ENCODE results near the gene ESR1. TPM values are rescaled to one million over a fixed set of nuclear protein-coding genes. Genes with fewer than 3 reads are reported as not detected.
A peak's percentile ranks its signal among the peaks of the same experiment; 100 is the strongest.

ESR1 gene
- total RNA-seq, 1 experiment from 2014 or later, result not detected

- H3K4me1 Mint-ChIP-seq, result peaks cover 4 to 7% of the 10 kb centered on the region in 2 experiments; a peak in 3 of 4 replicates
- WGBS (ENCODE audit: extremely low coverage, insufficient read length, low lambda C conversion rate), result no CpG with 5 or more reads among the region's 6 CpGs
- Histone ChIP-seq H4K5ac (ENCODE audit: insufficient read length, low read depth, low read length) (no peak overlapping the region), H3T11ph (ENCODE audit: low read length) (no peak overlapping the region), H2AK5ac (ENCODE audit: insufficient read length, low read length) (no peak overlapping the region), H3K9me3 (ENCODE audit: control insufficient read depth, low read depth, low read length) (no peaks in the 10 kb centered on the region), H3K23ac (ENCODE audit: insufficient read length, low read depth, low read length) (no peak overlapping the region), H3K9ac (ENCODE audit: extremely low read depth, insufficient read length, low read length) (no peak overlapping the region), H2BK15ac (ENCODE audit: low read depth, low read length) (no peak overlapping the region), H3K23me2 (ENCODE audit: insufficient read length, low read depth, low read length, poor library complexity, severe bottlenecking) (no peaks in the 10 kb centered on the region), H3K79me2 (ENCODE audit: insufficient read depth, low read length) (no peaks in the 10 kb centered on the region), H3K18ac (ENCODE audit: insufficient read length, low read depth, low read length) (no peak overlapping the region), H2BK120ac (ENCODE audit: low read depth, low read length, poor library complexity, severe bottlenecking) (no peak overlapping the region), H4K91ac (ENCODE audit: insufficient read length, low read depth, low read length) (no peak overlapping the region), H3K27me3 (ENCODE audit: insufficient read depth, low read length) (no peaks in the 10 kb centered on the region), H4K20me1 (ENCODE audit: control insufficient read depth, insufficient read depth, insufficient read length) (no peaks in the 10 kb centered on the region), H4K8ac (replicated peaks; ENCODE audit: insufficient read length, low read depth, low read length) (no peak overlapping the region), H3K4me2 (ENCODE audit: insufficient read depth, insufficient read length, low read length) (no peak overlapping the region), H2BK20ac (ENCODE audit: low read depth, low read length, poor library complexity, severe bottlenecking) (no peak overlapping the region), H2BK5ac (ENCODE audit: insufficient read length, low read length) (no peak overlapping the region), H2AFZ (ENCODE audit: low read length) (no peak overlapping the region), H3K14ac (ENCODE audit: insufficient read depth, low read length) (no peak overlapping the region), H2BK12ac (ENCODE audit: insufficient read length, low read depth, low read length) (no peak overlapping the region), H3K4ac (ENCODE audit: low read depth, low read length) (no peak overlapping the region), H3K4me1 (ENCODE audit: insufficient read depth, low read length) (no peaks in the 10 kb centered on the region), H3K79me1 (ENCODE audit: insufficient read depth, low read depth, low read length, poor library complexity, severe bottlenecking) (no peaks in the 10 kb centered on the region), H3K56ac (ENCODE audit: insufficient read length, low read depth, low read length) (no peak overlapping the region), H3K27ac (ENCODE audit: insufficient read length, low read depth, low read length) (no peak overlapping the region)
- TF ChIP-seq CTCF (conservative IDR thresholded peaks at IDR 0.05), result no peak
- H3K4me3 Mint-ChIP-seq, result no peak overlapping the region
- no peaks in the 10 kb centered on the region for H3K27me3 Mint-ChIP-seq (ENCODE audit: low read depth)
- no peaks in the 10 kb centered on the region for H3K36me3 Mint-ChIP-seq (ENCODE audit: insufficient read depth in 1 of 3, low read depth in 3 of 3)
- H3K9me3 Mint-ChIP-seq, result no peaks in the 10 kb centered on the region
- DNase-seq, result no peak
- peak overlapping the region in 1 of 3 experiments; percentile 53; a peak in 2 of 7 replicates for H3K27ac Mint-ChIP-seq
Measured at GRCh38 chr6:152147269-152147668, 339.8 kb downstream of the ESR1 start.
